Ishikawa (cell line): Measurements from ENCODE around the gene DAO.

Experiments used
- EGR1 ChIP-seq: IDR thresholded peaks from 2 replicates; pipeline ENCODE4 v1.6.1; 2012
- EP300 ChIP-seq: IDR thresholded peaks from 2 replicates; pipeline ENCODE4 v1.6.1; 2012; ENCODE audit warnings: borderline replicate concordance
- FOXM1 ChIP-seq: IDR thresholded peaks from 2 replicates; pipeline ENCODE4 v1.6.1; 2012; ENCODE audit warnings: low read depth, borderline replicate concordance
- RAD21 ChIP-seq: IDR thresholded peaks from 2 replicates; pipeline ENCODE4 v1.6.1; 2012; ENCODE audit warnings: low read depth
- REST ChIP-seq: IDR thresholded peaks from 2 replicates; pipeline ENCODE4 v1.6.1; 2012; ENCODE audit warnings: low read depth, mild to moderate bottlenecking
- TAF1 ChIP-seq: IDR thresholded peaks from 2 replicates; pipeline ENCODE4 v1.6.1; 2012; ENCODE audit warnings: low read depth, mild to moderate bottlenecking
- TCF12 ChIP-seq: IDR thresholded peaks from 2 replicates; pipeline ENCODE4 v1.6.1; 2012; ENCODE audit warnings: low read depth
- TEAD4 ChIP-seq: IDR thresholded peaks from 2 replicates; pipeline ENCODE4 v1.6.1; 2012
- YY1 ChIP-seq: IDR thresholded peaks from 2 replicates; pipeline ENCODE4 v1.6.1; 2012; ENCODE audit warnings: low read depth
- ZBTB7A ChIP-seq: IDR thresholded peaks from 2 replicates; pipeline ENCODE4 v1.6.1; 2012; ENCODE audit warnings: low read depth
- TF ChIP-seq, protein P1 (sequence below): IDR thresholded peaks from 2 replicates; pipeline ENCODE4 v1.6.1; 2012

DNA sequence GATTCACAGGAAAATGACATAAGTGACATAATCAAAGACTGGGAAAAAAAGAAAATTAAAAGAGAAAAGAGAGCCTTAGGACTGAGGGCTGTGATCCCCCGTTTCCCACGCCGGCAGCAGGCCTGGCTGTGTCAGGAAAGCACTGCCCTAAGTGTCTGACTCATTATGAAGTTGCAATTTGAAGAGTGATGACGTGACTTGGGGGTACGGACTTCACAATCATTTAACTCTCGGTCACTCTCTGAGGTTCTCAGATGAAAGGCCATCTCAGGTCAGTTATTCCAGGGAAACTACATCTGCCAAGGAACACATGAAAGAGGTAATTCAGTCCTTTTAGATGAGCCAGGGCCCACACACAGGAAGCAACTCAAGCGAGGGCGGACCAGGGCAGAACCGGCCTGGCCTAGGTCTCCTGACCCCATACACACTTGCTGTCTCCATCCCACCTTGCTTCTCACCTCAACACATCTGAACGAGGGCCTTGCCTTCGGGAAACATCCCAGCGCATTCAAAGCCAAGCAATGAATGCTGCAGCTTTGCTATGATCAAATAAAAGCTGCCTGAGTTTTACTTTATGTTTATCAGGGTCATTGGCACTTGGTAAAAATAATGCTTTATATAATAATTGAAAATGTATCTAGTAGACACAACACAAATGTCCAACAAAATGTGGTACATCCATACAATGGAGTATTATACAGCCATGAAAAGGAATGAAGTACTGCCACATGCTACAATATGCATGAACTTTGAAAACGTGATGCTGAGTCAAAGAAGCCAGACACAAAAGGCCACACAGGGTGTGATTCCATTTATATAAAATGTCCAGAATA, 25.2 kb upstream of the DAO start:
- TF ChIP-seq REST (no peak), YY1 (no peak), TEAD4 (no peak), TAF1 (no peak), RAD21 (no peak), FOXM1 (no peak), EGR1 (no peak), EP300 (no peak), ZBTB7A (no peak), TCF12 (no peak)
- TF ChIP-seq, protein P1, sequence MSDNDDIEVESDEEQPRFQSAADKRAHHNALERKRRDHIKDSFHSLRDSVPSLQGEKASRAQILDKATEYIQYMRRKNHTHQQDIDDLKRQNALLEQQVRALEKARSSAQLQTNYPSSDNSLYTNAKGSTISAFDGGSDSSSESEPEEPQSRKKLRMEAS = no peak
